WERI-Rb-1 (cell line): ENCODE data around the gene ATP6V1A.

ENCODE experiments used
- DNase-seq: peaks from one replicate; pipeline ENCODE4 v3.0.0-alpha.2; 2020
- H3K27ac ChIP-seq: fragments of 250-450 bp; sonication (Bioruptor Pico); 2 replicates; pipeline ENCODE4 v1.5.1; 2020; ENCODE audit warnings: mild to moderate bottlenecking, moderate library complexity
- H3K27me3 ChIP-seq: fragments of 250-450 bp; sonication (Bioruptor Pico); 2 replicates; pipeline ENCODE4 v1.5.1; 2021; ENCODE audit warnings: mild to moderate bottlenecking, low read depth, moderate library complexity; ENCODE audit not compliant: insufficient read depth, severe bottlenecking
- H3K36me3 ChIP-seq: fragments of 250-450 bp; sonication (Bioruptor Pico); 2 replicates; pipeline ENCODE4 v1.5.1; 2020; ENCODE audit warnings: mild to moderate bottlenecking, moderate library complexity
- H3K4me3 ChIP-seq: 2 replicates; pipeline ENCODE4 v1.5.1; 2011; ENCODE audit warnings: low read depth, mild to moderate bottlenecking, control low read depth, low read length
- H3K9me3 ChIP-seq: fragments of 250-450 bp; sonication (Bioruptor Pico); 2 replicates; pipeline ENCODE4 v1.5.1; 2021; ENCODE audit warnings: mild to moderate bottlenecking, moderate library complexity; ENCODE audit not compliant: severe bottlenecking
- TF ChIP-seq, protein P1 (sequence below): IDR thresholded peaks from 2 replicates; pipeline ENCODE4 v1.5.1; 2011; ENCODE audit warnings: low read depth, mild to moderate bottlenecking, control low read depth, inconsistent platforms, low read length

Gene ATP6V1A

DNA sequence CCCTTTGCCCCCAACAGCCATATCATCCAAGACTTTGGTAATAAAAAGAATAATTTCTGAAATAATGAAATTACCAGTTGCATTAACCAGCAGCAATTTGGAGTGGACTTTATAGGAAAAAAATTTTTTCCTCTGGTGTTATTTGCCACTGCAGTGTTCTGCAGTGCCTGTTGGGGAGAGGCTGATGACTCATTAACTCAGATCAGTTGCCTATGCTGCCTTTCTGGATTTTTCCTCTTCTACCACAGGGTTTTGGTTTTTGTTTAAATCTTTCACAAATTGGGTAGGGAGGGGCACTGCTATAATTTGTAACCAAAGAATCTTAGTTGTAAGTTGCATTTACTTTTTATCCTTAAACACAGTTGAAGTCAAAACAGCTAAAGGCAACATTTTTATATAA lies 22.7 kb downstream of the ATP6V1A start:
- Histone ChIP-seq H3K27me3 (no peaks in the 10 kb centered on the region), H3K9me3 (no peaks in the 10 kb centered on the region), H3K27ac (no peak overlapping the region), H3K36me3 (no peaks in the 10 kb centered on the region), H3K4me3 (no peak overlapping the region)
- no peak for DNase-seq
- TF ChIP-seq, protein P1, sequence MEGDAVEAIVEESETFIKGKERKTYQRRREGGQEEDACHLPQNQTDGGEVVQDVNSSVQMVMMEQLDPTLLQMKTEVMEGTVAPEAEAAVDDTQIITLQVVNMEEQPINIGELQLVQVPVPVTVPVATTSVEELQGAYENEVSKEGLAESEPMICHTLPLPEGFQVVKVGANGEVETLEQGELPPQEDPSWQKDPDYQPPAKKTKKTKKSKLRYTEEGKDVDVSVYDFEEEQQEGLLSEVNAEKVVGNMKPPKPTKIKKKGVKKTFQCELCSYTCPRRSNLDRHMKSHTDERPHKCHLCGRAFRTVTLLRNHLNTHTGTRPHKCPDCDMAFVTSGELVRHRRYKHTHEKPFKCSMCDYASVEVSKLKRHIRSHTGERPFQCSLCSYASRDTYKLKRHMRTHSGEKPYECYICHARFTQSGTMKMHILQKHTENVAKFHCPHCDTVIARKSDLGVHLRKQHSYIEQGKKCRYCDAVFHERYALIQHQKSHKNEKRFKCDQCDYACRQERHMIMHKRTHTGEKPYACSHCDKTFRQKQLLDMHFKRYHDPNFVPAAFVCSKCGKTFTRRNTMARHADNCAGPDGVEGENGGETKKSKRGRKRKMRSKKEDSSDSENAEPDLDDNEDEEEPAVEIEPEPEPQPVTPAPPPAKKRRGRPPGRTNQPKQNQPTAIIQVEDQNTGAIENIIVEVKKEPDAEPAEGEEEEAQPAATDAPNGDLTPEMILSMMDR: no peak

DNA sequence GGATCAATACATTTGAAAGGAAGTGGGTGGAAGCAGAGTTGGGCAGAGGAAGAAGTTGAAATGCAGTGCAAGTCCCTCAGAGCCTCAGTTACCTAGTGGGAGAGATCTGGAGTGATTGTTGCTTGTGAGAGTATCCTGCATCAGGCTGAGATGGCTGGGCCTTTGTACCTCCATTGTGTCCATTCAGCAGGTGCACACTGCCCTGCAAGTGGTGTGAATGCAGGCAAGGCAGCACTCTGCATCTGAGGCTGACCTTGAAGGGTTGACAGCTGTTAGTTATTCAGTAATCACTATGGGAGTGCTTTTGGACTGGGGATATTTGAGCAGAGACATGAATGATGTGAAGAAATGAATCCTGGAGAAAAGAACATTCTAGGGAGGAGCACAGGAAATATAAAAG lies 25.2 kb downstream of the ATP6V1A start:
- no peak overlapping the region for H3K27ac ChIP-seq

DNA sequence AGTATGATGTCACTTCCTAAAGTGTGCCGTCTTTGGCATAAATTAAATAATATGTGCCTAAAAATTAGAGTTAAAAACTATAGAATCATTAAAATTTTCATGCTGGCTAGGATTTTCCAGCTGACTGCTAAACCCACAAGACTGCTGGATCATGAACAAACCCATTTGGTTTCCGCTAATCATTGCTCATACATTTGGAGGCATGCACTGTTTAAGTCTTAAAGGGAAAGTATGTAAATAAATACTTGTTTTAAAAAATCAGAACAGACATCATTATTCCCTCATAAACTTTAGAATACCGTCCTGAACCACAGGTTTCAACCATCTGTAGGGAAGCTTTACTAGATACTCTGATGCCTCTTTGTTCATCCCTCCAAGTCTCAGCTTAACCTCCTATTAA lies 26.5 kb downstream of the ATP6V1A start:
- Histone ChIP-seq H3K4me3 (no peak overlapping the region), H3K36me3 (no peaks in the 10 kb centered on the region), H3K27ac (no peak overlapping the region), H3K9me3 (no peaks in the 10 kb centered on the region), H3K27me3 (no peaks in the 10 kb centered on the region)
- DNase-seq: no peak
- TF ChIP-seq, protein P1: no peak

More for the DNA sequence above, 25.2 kb downstream of the ATP6V1A start:
- Histone ChIP-seq H3K27me3 (no peaks in the 10 kb centered on the region), H3K4me3 (no peak overlapping the region), H3K36me3 (no peaks in the 10 kb centered on the region), H3K9me3 (no peaks in the 10 kb centered on the region)
- TF ChIP-seq, protein P1: no peak
- no peak for DNase-seq

DNA sequence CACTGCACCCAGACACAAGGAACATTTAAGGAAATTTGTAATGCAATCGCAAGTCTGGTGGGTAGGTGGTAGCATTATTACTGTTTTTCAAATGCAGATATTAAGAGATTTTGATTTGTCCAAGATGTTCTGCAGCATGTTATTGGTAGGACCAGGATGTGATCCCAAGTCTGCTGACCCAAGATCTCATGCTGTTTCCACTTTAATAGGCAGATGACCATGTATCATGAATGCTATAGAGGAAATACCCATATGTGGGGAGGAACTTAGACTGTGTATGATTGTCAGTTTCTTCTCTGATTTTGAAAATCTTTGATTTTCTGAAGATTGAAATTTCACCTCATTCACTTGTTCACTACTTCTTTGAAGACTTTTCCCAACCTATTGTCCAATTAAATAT lies 28.7 kb downstream of the ATP6V1A start:
- no peak overlapping the region for H3K4me3 ChIP-seq
- H3K27me3 ChIP-seq: no peaks in the 10 kb centered on the region
- DNase-seq: no peak
- H3K36me3 ChIP-seq: no peaks in the 10 kb centered on the region
- H3K9me3 ChIP-seq: no peaks in the 10 kb centered on the region
- TF ChIP-seq, protein P1: no peak
- no peak overlapping the region for H3K27ac ChIP-seq

DNA sequence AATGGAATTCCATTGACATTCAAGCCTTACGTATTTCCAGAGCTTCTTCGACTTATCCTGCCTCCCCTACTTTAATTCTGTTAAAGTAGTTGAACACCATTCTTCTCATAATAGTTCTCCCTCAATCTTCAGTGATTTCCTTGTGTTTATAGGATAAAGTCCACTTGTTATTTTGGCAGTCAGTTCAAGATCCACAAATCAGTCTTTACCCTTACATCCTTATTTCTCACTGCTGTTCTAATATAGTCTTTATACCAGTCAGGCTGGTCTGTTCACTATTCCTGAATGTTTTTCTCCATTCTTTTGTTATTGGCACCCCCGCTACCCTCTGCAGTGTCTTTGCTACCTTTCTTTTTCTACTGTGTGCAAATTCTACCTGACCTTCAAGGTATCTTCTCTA lies 29.7 kb downstream of the ATP6V1A start:
- no peak overlapping the region for H3K4me3 ChIP-seq
- no peaks in the 10 kb centered on the region for H3K27me3 ChIP-seq
- H3K36me3 ChIP-seq: no peaks in the 10 kb centered on the region
- TF ChIP-seq, protein P1: no peak
- no peaks in the 10 kb centered on the region for H3K9me3 ChIP-seq
- no peak for DNase-seq
- no peak overlapping the region for H3K27ac ChIP-seq

DNA sequence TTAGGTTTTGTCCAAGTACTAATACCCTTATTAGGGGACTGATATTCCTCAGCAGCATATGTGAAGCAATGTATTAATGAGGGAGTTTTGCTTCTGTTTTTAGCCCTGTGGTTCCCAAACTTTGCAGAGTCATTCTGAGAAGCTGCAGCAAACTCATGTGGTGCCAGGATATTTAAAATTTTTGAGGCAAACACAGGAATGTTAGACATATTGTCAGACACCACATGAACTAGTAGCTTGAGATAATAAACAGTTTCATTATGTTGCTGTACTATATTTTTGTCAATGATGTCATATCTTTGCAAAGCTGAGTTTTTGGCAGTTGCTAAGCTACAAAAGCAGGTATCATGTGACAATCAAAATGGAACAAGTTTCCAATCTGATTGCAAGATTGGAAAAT lies 36.6 kb downstream of the ATP6V1A start:
- DNase-seq: no peak
- no peak overlapping the region for H3K4me3 ChIP-seq
- H3K27ac ChIP-seq: no peak overlapping the region
- TF ChIP-seq, protein P1: no peak
- peaks cover 14% of the 10 kb centered on the region for H3K36me3 ChIP-seq
- H3K27me3 ChIP-seq: no peaks in the 10 kb centered on the region
- H3K9me3 ChIP-seq: no peaks in the 10 kb centered on the region
